GM13977 (cell line): ENCODE measurements around the gene MLEC.

Experiments used
- DNase-seq: peaks from one replicate; pipeline ENCODE4 v3.0.0; 2012; ENCODE audit warnings: low spot score
- CTCF ChIP-seq: IDR thresholded peaks from 2 replicates; pipeline ENCODE4 v1.5.1; 2012; ENCODE audit warnings: mild to moderate bottlenecking, control low read depth; ENCODE audit not compliant: insufficient read depth; ENCODE audit errors: extremely low read depth, missing control alignments
- in situ Hi-C: fragments of 300-500 bp; cut with MboI; formaldehyde crosslinking; loops from one replicate; pipeline ENCODE4 v1.12.0; 2022; ENCODE audit warnings: low sequenced_read_pairs, low pct_unique_long_range_greater_than_20kb, mixed read lengths, inconsistent platforms; ENCODE audit not compliant: unreplicated experiment

The MLEC gene

DNA sequence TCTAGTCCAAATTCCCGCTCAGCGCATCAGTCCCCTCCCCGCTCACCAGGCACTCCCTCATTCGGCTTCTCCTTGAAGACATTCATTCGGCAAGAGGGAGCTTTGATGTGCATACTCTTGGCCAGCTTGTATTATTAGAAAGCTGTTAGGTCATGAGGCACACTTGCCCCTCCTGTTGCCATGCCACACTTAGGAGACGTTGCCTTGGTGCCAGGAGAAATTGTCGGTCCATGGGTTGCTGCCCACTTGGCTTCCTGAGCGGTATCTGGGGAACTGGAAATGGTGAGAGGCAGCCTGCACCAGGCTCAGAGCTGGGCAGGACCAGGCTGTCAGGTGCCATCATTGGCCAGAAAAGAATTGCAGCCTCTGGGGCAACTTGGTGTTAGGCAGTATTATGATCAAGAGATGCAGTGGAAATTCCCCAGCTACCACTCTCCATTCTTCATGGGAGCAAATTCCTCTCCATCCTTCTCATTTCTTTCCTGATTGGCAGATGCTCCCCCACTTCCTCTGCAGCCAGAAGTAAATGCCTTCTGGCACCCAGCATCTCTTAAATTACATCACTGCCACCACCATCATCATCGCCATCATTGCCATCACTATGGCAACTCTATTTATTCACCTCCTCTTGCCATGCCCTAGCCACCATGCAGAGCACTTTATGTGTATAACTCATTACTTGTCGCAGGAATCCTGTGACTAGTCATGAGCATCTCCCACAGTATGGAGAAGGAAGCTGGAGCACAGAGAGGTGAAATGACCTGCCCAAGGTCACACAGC, 34.1 kb upstream of the MLEC start:
- DNase-seq = no peak
- no peak for TF ChIP-seq CTCF
- in situ Hi-C loops = no loop called here

DNA sequence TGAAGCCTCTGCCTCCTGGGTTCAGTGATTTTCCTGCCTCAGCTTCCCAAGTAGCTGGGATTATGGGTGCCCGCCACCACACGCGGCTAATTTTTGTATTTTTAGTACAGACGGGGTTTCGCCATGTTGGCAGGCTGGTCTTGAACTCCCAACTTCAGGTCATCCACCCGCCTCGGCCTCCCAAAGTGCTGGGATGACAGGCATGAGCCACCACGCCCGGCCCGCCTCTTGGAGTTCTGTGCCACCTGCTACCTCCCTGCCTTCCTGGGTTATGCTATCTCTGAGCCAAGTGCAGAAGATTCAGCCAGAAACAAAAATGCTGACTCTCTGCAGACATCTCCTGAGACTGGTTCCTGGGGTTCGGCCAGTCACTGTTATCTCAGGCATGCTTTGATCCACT, 33.3 kb upstream of the MLEC start:
- TF ChIP-seq CTCF = no peak
- no peak for DNase-seq
- in situ Hi-C loops = no loop called here

DNA sequence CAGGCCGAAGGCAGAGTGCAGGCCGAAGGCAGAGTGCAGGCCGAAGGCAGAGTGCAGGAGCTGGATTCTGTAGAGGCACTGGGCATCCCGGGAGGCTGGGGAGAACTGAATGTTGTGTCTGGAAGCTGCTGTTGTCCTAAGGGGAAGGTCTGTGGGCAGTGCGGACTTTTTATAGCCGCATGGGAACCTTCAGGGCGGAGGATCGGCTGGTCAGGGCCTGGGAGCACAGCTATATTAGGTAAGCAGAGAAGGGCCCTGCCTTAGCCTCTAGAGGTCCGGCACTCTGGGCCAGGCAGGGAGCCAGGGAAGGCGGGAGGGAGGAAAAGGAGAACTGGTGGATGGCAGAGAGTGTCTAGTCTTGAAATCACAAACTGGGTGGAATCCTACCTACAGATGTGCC, 32.3 kb upstream of the MLEC start:
- TF ChIP-seq CTCF = no peak
- DNase-seq = no peak
- in situ Hi-C loops = no loop called here

DNA sequence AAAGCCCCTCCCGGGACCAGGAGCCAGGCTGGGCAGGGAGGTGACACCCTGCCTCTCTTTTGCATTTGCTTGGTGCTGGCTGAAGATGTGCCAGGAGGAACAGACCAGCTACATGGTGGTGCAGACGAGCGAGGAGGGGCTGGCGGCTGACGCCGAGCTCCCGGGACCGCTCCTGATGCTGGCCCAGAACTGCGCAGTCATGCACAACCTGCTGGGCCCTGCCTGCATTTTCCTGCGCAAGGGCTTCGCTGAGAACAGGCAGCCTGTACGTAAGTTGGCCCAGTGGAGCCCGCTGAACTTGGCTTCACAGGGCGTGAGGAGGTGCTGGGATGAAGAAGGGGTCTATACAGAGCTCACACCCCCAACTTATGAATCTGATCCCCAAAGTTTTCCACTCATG, 30.9 kb upstream of the MLEC start:
- in situ Hi-C loops = no loop called here
- DNase-seq = no peak
- no peak for TF ChIP-seq CTCF

DNA sequence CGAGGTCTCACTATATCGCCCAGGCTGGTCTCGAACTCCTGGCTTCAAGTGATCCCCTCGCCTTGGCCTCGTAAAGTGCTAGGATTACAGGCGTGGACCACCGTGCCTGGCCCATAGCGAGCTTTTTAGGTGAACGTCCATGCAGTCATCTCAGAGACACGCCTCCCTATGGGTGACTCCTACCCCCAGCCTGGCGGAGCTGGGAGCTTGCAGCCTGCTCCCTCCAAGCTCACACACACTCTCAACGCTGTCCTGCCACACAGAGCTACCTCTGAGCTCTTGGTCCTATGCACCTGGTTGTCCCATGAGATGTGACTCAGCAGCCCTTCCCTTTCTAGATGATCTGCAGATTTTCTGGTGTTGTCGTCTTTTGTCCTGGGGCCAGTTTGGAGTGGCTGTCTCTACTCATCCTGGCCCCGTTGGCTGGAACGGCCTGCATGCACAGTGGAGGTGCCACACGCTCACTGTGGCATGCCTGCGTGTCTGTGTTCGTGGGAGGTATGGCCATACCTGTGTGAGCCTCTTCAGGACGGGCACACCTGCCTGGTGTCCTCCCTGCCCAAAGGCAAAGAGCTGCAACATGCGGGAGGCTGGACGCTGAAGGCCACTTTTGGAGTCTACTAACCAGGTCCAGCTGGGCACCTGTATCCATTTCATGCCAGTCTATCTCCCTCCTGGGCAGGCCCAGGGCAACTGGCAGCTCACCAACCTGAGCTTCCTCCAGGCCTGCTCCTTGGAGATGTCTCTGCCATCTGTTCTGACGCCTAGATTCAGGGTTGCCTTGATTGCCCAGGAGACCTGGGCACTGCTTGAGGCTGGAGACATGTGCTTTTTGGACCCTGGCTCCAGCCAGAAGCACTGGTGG, 28.4 kb upstream of the MLEC start:
- TF ChIP-seq CTCF = no peak
- DNase-seq = no peak
- in situ Hi-C loops = no loop called here

- DNase-seq = no peak
- in situ Hi-C loops = no loop called here
- no peak for TF ChIP-seq CTCF
Measured at GRCh38 chr12:120659151-120659525, 27.8 kb upstream of the MLEC start.
